Mesendoderm (in vitro differentiated cells): ENCODE measurements around the gene SLCO2A1.
A peak's percentile ranks its signal among the peaks of the same experiment; 100 is the strongest.

Experiments used
- DNase-seq: peaks from one replicate; pipeline ENCODE4 v3.0.0; 2013
- H2AK5ac ChIP-seq: 2 replicates; pipeline ENCODE4 v1.6.1; 2013; ENCODE audit warnings: low read length, inconsistent platforms
- H2BK120ac ChIP-seq: 2 replicates; pipeline ENCODE4 v1.6.1; 2013; ENCODE audit warnings: low read depth, mild to moderate bottlenecking, low read length, moderate library complexity, mixed read lengths
- H2BK15ac ChIP-seq: replicated peaks from 2 replicates; pipeline ENCODE4 v1.6.1; 2013; ENCODE audit warnings: low read depth, mild to moderate bottlenecking, moderate library complexity
- H2BK5ac ChIP-seq: 2 replicates; pipeline ENCODE4 v1.6.1; 2013; ENCODE audit warnings: low read length, inconsistent platforms
- H3K18ac ChIP-seq: 2 replicates; pipeline ENCODE4 v1.6.1; 2013; ENCODE audit warnings: mild to moderate bottlenecking, low read length, mixed read lengths
- H3K23ac ChIP-seq: one replicate; pipeline ENCODE4 v1.6.1; 2013; ENCODE audit warnings: low read length
- H3K27ac ChIP-seq: 2 replicates; pipeline ENCODE4 v1.5.1; 2013; ENCODE audit warnings: low read depth, mild to moderate bottlenecking, inconsistent platforms, low read length, moderate library complexity
- H3K27me3 ChIP-seq: 2 replicates; pipeline ENCODE4 v1.6.1; 2013; ENCODE audit warnings: low read length, control low read depth, mild to moderate bottlenecking, inconsistent platforms; ENCODE audit not compliant: insufficient read depth, poor library complexity
- H3K36me3 ChIP-seq: 2 replicates; pipeline ENCODE4 v1.6.1; 2013; ENCODE audit warnings: low read length, inconsistent platforms; ENCODE audit not compliant: control insufficient read depth, insufficient read depth
- H3K4ac ChIP-seq: one replicate; pipeline ENCODE4 v1.6.1; 2013; ENCODE audit warnings: low read depth, mild to moderate bottlenecking, low read length, moderate library complexity
- H3K4me1 ChIP-seq: 2 replicates; pipeline ENCODE4 v1.6.1; 2013; ENCODE audit warnings: low read depth, low read length, inconsistent platforms; ENCODE audit not compliant: control insufficient read depth
- H3K4me2 ChIP-seq: 2 replicates; pipeline ENCODE4 v1.6.1; 2013; ENCODE audit warnings: low read length
- H3K4me3 ChIP-seq: 2 replicates; pipeline ENCODE4 v1.5.1; 2013; ENCODE audit warnings: mild to moderate bottlenecking, low read length
- H3K56ac ChIP-seq: one replicate; pipeline ENCODE4 v1.6.1; 2013; ENCODE audit warnings: low read length
- H3K79me1 ChIP-seq: 2 replicates; pipeline ENCODE4 v1.6.1; 2013; ENCODE audit warnings: low read length, inconsistent platforms
- H3K79me2 ChIP-seq: 2 replicates; pipeline ENCODE4 v1.6.1; 2013; ENCODE audit warnings: mild to moderate bottlenecking, low read length; ENCODE audit not compliant: control insufficient read depth, insufficient read depth
- H3K9ac ChIP-seq: 2 replicates; pipeline ENCODE4 v1.6.1; 2013; ENCODE audit warnings: low read length, inconsistent platforms
- H4K5ac ChIP-seq: one replicate; pipeline ENCODE4 v1.6.1; 2013; ENCODE audit warnings: low read length
- H4K8ac ChIP-seq: one replicate; pipeline ENCODE4 v1.6.1; 2013; ENCODE audit warnings: low read depth, mild to moderate bottlenecking, control low read depth, low read length, moderate library complexity
- WGBS: extraction: QIAGEN DNeasy Blood & Tissue Kit; methylation state at CpG from one replicate; pipeline ENCODE4 v1.1.7; 2013; ENCODE audit warnings: low lambda C conversion rate, missing lambda C conversion rate; ENCODE audit not compliant: insufficient coverage; ENCODE audit errors: extremely low coverage; 5-methylcytosine and 5-hydroxymethylcytosine counted together

SLCO2A1 gene

DNA sequence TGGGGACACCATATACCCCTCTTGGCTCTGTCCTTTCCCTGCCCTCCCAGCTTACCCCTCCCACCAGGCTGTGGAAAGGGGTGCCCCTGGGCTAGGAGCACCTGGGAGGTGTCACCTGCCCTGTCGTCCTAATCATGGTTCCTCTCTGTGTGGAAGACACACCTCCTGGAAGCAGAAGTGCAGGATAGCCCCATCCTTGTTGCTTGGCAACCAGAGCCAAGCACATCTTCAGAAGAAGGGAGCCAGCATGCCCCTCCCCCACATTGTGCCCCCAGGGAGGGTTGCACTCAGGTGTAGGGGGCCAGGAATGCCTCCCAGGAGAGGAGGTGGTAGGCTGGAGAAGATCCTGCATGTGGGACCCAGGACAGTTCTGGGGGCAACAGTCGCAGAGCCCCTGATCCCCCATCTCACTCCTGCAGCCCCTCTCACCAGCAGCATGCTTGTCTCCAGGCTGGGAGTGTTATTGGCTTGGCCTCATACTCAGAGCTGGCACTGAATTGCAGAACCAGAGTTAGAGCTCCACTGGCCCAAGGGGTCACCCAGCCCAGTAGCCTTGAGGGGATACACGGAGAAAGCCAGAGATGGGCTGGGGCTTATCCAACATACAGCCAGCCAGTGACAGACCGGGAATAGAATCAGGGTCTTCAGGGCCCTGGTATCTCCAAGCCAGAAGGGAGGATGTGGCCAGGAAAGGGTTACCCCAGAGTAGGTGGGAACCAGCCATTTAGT, 142.5 kb downstream of the SLCO2A1 start:
- Histone ChIP-seq H3K9ac (no peak overlapping the region), H4K8ac (no peak overlapping the region), H3K36me3 (no peaks in the 10 kb centered on the region), H3K79me1 (no peaks in the 10 kb centered on the region), H3K18ac (no peak overlapping the region), H4K5ac (no peak overlapping the region), H3K4me3 (no peak overlapping the region), H3K23ac (no peak overlapping the region), H3K79me2 (no peaks in the 10 kb centered on the region), H3K27me3 (no peaks in the 10 kb centered on the region), H3K56ac (no peak overlapping the region), H2AK5ac (no peak overlapping the region), H3K4me2 (no peak overlapping the region), H3K27ac (no peak overlapping the region), H2BK5ac (no peak overlapping the region), H2BK15ac (no peak overlapping the region), H3K4ac (no peak overlapping the region), H2BK120ac (no peak overlapping the region), H3K4me1 (no peaks in the 10 kb centered on the region)
- DNase-seq = peak; percentile 34
- WGBS = no CpG with 5 or more reads among the region's 4 CpGs

DNA sequence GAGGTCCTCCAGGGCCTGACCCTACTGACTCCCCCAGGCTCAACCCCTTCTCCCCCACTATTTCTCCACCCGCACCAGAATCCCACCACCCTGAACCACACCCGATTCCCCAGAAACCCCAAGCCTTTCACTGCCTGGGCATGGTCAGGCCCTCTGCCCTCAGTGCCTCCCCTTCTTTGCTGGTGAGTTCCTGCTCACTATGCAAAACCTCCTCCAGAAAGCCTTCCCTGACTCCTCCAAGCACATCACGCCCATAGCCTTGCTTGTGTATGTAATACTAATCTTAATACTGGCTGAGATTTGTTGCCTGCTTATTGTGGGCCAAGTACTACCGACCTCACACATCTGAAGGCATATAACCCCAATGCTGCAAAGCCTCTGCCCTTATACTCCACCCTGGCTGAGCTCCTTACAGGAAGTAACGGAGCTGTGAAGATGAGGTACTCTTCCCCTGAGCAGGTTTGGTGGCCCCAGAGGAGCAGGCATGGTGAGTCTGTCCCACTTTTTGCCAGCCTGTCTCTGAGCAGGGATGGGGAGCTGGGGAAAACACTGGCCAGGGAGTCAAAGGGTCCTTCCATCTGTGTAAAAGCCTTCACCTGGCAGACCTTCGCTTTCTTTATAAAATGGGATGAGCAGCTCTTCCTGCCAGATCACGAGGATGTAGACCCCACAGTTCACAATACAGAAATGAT, 143.5 kb downstream of the SLCO2A1 start:
- Histone ChIP-seq H2BK5ac (no peak overlapping the region), H3K4me1 (no peaks in the 10 kb centered on the region), H3K9ac (no peak overlapping the region), H3K79me1 (no peaks in the 10 kb centered on the region), H3K36me3 (no peaks in the 10 kb centered on the region), H4K8ac (no peak overlapping the region), H3K4ac (no peak overlapping the region), H3K27ac (no peak overlapping the region), H3K18ac (no peak overlapping the region), H3K79me2 (no peaks in the 10 kb centered on the region), H2BK15ac (no peak overlapping the region), H3K4me3 (no peak overlapping the region), H3K23ac (no peak overlapping the region), H4K5ac (no peak overlapping the region), H2AK5ac (no peak overlapping the region), H3K56ac (no peak overlapping the region), H3K27me3 (no peaks in the 10 kb centered on the region), H3K4me2 (no peak overlapping the region), H2BK120ac (no peak overlapping the region)
- WGBS = no CpG with 5 or more reads among the region's 7 CpGs
- no peak for DNase-seq

DNA sequence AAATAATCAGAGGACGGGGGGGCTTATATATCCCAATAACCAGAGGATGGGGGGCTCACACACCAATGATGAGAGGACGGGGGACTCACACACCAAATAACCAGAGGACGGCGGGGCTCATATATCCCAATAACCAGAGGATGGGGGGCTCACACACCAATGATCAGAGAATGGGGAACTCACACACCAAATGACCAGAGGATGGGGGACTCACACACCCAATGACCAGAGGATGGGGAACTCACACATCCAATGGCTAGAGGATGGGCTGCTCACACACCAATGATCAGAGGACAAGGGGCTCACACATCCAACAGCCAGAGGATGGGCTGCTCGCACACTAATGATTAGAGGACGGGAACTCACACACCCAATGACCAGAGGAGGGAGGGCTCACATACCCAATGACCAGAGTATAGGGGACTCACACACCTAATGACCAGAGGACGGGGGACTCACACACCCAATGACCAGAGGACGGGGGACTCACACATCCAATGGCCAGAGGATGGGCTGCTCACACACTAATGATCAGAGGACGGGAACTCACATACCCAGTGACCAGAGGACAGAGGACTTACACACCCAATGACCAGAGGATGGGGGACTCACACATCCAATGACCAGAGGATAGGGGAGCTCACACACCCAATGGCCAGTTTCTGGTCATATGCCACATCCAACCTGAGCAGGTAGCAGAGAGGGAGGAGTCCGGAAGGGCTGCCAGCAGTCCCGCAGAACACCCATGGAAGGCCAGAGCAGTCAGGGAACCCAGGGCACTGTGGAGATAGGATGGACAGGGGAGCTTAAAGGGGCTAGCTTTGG, 144.6 kb downstream of the SLCO2A1 start:
- Histone ChIP-seq H3K23ac (no peak overlapping the region), H3K4me3 (no peak overlapping the region)

GRCh38 chr3:133884054-133884886, 145.5 kb downstream of the SLCO2A1 start:
- H3K56ac ChIP-seq = no peak overlapping the region
- no peak for DNase-seq
- no CpG with 5 or more reads among the region's 6 CpGs for WGBS
- H3K18ac ChIP-seq = no peak overlapping the region
- no peak overlapping the region for H3K4ac ChIP-seq
- H3K27ac ChIP-seq = no peak overlapping the region
- no peak overlapping the region for H4K5ac ChIP-seq
- no peak overlapping the region for H2BK120ac ChIP-seq
- no peak overlapping the region for H2AK5ac ChIP-seq
- no peak overlapping the region for H3K4me2 ChIP-seq
- H3K27me3 ChIP-seq = no peaks in the 10 kb centered on the region
- no peaks in the 10 kb centered on the region for H3K79me1 ChIP-seq
- H2BK15ac ChIP-seq = no peak overlapping the region
- no peaks in the 10 kb centered on the region for H3K79me2 ChIP-seq
- no peak overlapping the region for H3K4me3 ChIP-seq
- H4K8ac ChIP-seq = no peak overlapping the region
- H2BK5ac ChIP-seq = no peak overlapping the region
- no peak overlapping the region for H3K9ac ChIP-seq
- H3K36me3 ChIP-seq = no peaks in the 10 kb centered on the region
- H3K23ac ChIP-seq = no peak overlapping the region
- H3K4me1 ChIP-seq = no peaks in the 10 kb centered on the region

More for the DNA sequence above, 144.6 kb downstream of the SLCO2A1 start:
- Histone ChIP-seq H3K27ac (no peak overlapping the region), H3K4me2 (no peak overlapping the region), H2BK15ac (no peak overlapping the region), H2AK5ac (no peak overlapping the region), H2BK5ac (no peak overlapping the region), H3K18ac (no peak overlapping the region), H3K4me1 (no peaks in the 10 kb centered on the region), H3K79me1 (no peaks in the 10 kb centered on the region), H3K4ac (no peak overlapping the region), H3K79me2 (no peaks in the 10 kb centered on the region), H2BK120ac (no peak overlapping the region), H3K9ac (no peak overlapping the region), H4K8ac (no peak overlapping the region), H3K27me3 (no peaks in the 10 kb centered on the region), H4K5ac (no peak overlapping the region), H3K36me3 (no peaks in the 10 kb centered on the region), H3K56ac (no peak overlapping the region)
- WGBS = no CpG with 5 or more reads among the region's 11 CpGs
- no peak for DNase-seq

DNA sequence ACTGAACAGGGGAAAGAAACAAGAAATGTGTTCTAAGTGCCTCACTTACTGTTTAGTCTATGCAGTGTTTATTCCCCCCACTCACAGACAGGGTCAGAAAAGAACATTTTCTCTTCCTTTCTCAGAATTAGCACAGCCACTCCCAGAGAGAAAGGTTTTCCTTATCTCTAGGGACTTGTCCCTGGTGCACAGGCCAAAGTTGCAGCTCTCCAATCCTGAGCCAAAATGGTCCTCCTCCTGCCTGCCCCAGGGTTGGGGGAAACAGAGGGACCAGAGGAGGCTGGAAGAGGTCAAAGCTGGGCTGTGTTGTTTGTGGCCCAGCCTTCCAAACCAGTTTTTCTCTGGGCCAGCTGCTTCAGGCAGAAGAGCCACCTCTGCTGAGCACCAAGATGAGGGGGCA, 146.1 kb downstream of the SLCO2A1 start:
- Histone ChIP-seq H4K8ac (no peak overlapping the region), H4K5ac (no peak overlapping the region), H3K23ac (no peak overlapping the region), H3K4ac (no peak overlapping the region), H3K9ac (no peak overlapping the region), H3K27me3 (no peaks in the 10 kb centered on the region), H2BK120ac (no peak overlapping the region), H3K4me2 (no peak overlapping the region), H2BK15ac (no peak overlapping the region), H3K56ac (no peak overlapping the region), H3K27ac (no peak overlapping the region), H2AK5ac (no peak overlapping the region), H3K79me2 (no peaks in the 10 kb centered on the region), H3K18ac (no peak overlapping the region), H3K4me3 (no peak overlapping the region), H3K4me1 (no peaks in the 10 kb centered on the region), H3K36me3 (no peaks in the 10 kb centered on the region), H2BK5ac (no peak overlapping the region), H3K79me1 (no peaks in the 10 kb centered on the region)
- DNase-seq = no peak
